HG02642 (cell line): ENCODE data around the gene SPC25.
"Not testable (repeated sequence)": the region's sequence is repeated elsewhere in the genome, so short reads cannot be mapped to it uniquely, and the experiment has no call there.

Source experiments
- ATAC-seq: cut with Tn5 transposase; IDR thresholded peaks from one replicate; pipeline ENCODE4 v1.9.1; 2021; ENCODE audit warnings: mild to moderate bottlenecking; ENCODE audit not compliant: unreplicated experiment, poor library complexity

Gene SPC25

GRCh38 chr2:168890006-168890782, at the start of gene SPC25:
TSS of gene SPC25 (minus strand) at chr2:168890430. CDS start at chr2:168889519, 911 bp downstream.
- ATAC-seq, result peak; percentile 100

- ATAC-seq, result peak; percentile 81
Measured at GRCh38 chr2:168939918-168940317, 49.7 kb upstream of the SPC25 start.

GRCh38 chr2:168939061-168939460, 48.8 kb upstream of the SPC25 start:
- ATAC-seq, result no peak

- ATAC-seq, result no peak
Measured at GRCh38 chr2:168935810-168936581, 45.8 kb upstream of the SPC25 start.

- no peak for ATAC-seq
Measured at GRCh38 chr2:168934826-168935225, 44.6 kb upstream of the SPC25 start.

GRCh38 chr2:168932174-168932573, 41.9 kb upstream of the SPC25 start:
- ATAC-seq, result not testable (repeated sequence)

- no peak for ATAC-seq
Measured at GRCh38 chr2:168930242-168930641, 40.0 kb upstream of the SPC25 start.

- ATAC-seq, result no peak
Measured at GRCh38 chr2:168929031-168929430, 38.8 kb upstream of the SPC25 start.

GRCh38 chr2:168928113-168928831, 38.0 kb upstream of the SPC25 start:
- ATAC-seq, result no peak

GRCh38 chr2:168926621-168927386, 36.6 kb upstream of the SPC25 start:
- no peak for ATAC-seq

GRCh38 chr2:168920504-168921157, 30.4 kb upstream of the SPC25 start:
- ATAC-seq, result no peak

- ATAC-seq, result no peak
Measured at GRCh38 chr2:168916331-168916675, 26.1 kb upstream of the SPC25 start.

GRCh38 chr2:168915441-168916330, 25.5 kb upstream of the SPC25 start:
- no peak for ATAC-seq

GRCh38 chr2:168913495-168913894, 23.3 kb upstream of the SPC25 start:
- ATAC-seq, result no peak

GRCh38 chr2:168912901-168913369, 22.7 kb upstream of the SPC25 start:
- ATAC-seq, result no peak

- ATAC-seq, result no peak
Measured at GRCh38 chr2:168912466-168912865, 22.2 kb upstream of the SPC25 start.

GRCh38 chr2:168910330-168910729, 20.1 kb upstream of the SPC25 start:
- ATAC-seq, result no peak

- ATAC-seq, result no peak
Measured at GRCh38 chr2:168907940-168908662, 17.9 kb upstream of the SPC25 start.
